AG04449 (cell line): Measurements from ENCODE around the gene B3GNT4.
"Not testable (repeated sequence)": the region's sequence is repeated elsewhere in the genome, so short reads cannot be mapped to it uniquely, and the experiment has no call there.

Experiments used
- CTCF ChIA-PET: fragments of 350-600 bp; formaldehyde crosslinking; extraction: SDS; loops from one replicate; lab custom pipeline; 2021; ENCODE audit warnings: antibody characterized with exemption; lab: Yijun Ruan, JAX
- POLR2A ChIA-PET: fragments of 400-600, 350-600 bp; formaldehyde crosslinking; extraction: SDS; loops from one replicate; lab custom pipeline; 2020; ENCODE audit warnings: antibody characterized with exemption, inconsistent platforms; lab: Yijun Ruan, JAX
- DNase-seq: peaks from one replicate; pipeline ENCODE4 v3.0.0-alpha.2; 2010; ENCODE audit warnings: low read depth, low spot score
- H3K4me3 ChIP-seq: 2 replicates; pipeline ENCODE4 v1.5.1; 2011; ENCODE audit warnings: low read depth, mild to moderate bottlenecking, control low read depth, low read length
- TF ChIP-seq, protein P1 (sequence below): IDR thresholded peaks from one replicate; pipeline ENCODE4 v1.5.1; 2011; ENCODE audit warnings: mild to moderate bottlenecking, moderate library complexity, low read length, control low read depth, inconsistent platforms; ENCODE audit not compliant: insufficient read depth; ENCODE audit errors: missing control alignments

Gene B3GNT4

GRCh38 chr12:122172262-122172939 is 31.1 kb upstream of the B3GNT4 start:
- ChIA-PET POLR2A (no interaction called here), CTCF (interaction anchor here (0.6 to 1.0 kb wide), 2 partner anchors 13 to 474 kb away, joined by 3 read pairs; no protein-coding TSS in a partner anchor)
- no peak for DNase-seq
- H3K4me3 ChIP-seq = no peak overlapping the region
- TF ChIP-seq, protein P1, sequence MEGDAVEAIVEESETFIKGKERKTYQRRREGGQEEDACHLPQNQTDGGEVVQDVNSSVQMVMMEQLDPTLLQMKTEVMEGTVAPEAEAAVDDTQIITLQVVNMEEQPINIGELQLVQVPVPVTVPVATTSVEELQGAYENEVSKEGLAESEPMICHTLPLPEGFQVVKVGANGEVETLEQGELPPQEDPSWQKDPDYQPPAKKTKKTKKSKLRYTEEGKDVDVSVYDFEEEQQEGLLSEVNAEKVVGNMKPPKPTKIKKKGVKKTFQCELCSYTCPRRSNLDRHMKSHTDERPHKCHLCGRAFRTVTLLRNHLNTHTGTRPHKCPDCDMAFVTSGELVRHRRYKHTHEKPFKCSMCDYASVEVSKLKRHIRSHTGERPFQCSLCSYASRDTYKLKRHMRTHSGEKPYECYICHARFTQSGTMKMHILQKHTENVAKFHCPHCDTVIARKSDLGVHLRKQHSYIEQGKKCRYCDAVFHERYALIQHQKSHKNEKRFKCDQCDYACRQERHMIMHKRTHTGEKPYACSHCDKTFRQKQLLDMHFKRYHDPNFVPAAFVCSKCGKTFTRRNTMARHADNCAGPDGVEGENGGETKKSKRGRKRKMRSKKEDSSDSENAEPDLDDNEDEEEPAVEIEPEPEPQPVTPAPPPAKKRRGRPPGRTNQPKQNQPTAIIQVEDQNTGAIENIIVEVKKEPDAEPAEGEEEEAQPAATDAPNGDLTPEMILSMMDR = no peak

- no peak within 1 kb of the TSS for H3K4me3 ChIP-seq
- TF ChIP-seq, protein P1 = no peak
- ChIA-PET CTCF (no interaction called here), POLR2A (no interaction called here)
- no peak for DNase-seq
Measured at GRCh38 chr12:122174155-122174845, 29.2 kb upstream of the B3GNT4 start, which contains the start of gene IL31. TSS of gene IL31 (minus strand) at chr12:122174221. CDS start at chr12:122174172, 49 bp downstream.

DNA sequence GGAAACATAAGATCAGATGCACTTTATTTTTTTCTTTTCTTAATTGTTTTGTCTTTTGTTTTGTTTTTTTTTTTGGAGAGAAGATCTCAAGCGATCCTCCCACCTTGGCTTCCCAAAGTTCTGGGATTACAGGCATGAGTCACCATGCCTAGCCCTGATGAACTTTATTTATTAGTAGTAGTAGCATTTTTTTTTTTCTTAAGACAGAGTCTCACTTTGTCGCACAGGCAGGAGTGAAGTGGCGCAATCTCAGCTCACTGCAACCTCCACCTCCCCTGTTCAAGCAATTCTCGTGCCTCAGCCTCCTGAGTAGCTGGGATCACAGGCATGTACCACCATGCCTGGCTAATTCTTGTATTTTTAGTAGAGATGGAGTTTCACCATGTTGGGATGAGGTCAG is 27.0 kb upstream of the B3GNT4 start:
- CTCF ChIA-PET = interaction anchor here (1.2 kb wide), 1 partner anchor 18 kb away, joined by 3 read pairs; no protein-coding TSS in a partner anchor
- DNase-seq, POLR2A ChIA-PET, H3K4me3 ChIP-seq: not testable (repeated sequence)

GRCh38 chr12:122182887-122183587 is 20.5 kb upstream of the B3GNT4 start, which contains the start of gene LRRC43:
TSS of gene LRRC43 (plus strand) at chr12:122183123. CDS start at chr12:122183145, 22 bp downstream.
- peak within 1 kb of the TSS; percentile 54 for H3K4me3 ChIP-seq
- DNase-seq = no peak
- POLR2A ChIA-PET = interaction anchor here (0.6 kb wide), 1 partner anchor 824 kb away, joined by 3 read pairs; no protein-coding TSS in a partner anchor
- CTCF ChIA-PET = interaction anchor here (1.1 to 1.7 kb wide), 3 partner anchors 9 to 129 kb away, joined by 3 to 5 read pairs (median 3); no protein-coding TSS in a partner anchor
- TF ChIP-seq, protein P1 = no peak

DNA sequence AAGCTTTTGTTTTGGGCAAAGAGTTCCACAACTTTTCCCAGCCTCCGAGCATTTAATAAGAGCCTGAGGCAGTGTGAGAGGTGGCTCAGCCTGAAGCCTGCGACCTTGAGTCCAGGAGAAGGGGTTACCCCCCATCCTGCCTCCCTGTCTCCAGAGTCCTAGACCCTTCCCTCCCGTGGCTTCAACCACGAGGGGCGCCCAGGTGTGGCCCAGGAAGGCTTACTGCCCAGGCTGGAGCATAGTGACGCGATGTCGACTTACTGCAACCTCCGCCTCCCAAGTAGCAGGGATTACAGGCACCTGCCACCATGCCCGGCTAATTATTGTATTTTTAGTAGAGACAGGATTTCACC is 19.9 kb upstream of the B3GNT4 start:
- CTCF ChIA-PET = interaction anchor here (0.9 to 1.7 kb wide), 2 partner anchors 9 to 17 kb away, joined by 3 to 5 read pairs; no protein-coding TSS in a partner anchor
- POLR2A ChIA-PET = no interaction called here
- H3K4me3 ChIP-seq = peak overlapping the region; percentile 54
- no peak for DNase-seq
- TF ChIP-seq, protein P1 = no peak

DNA sequence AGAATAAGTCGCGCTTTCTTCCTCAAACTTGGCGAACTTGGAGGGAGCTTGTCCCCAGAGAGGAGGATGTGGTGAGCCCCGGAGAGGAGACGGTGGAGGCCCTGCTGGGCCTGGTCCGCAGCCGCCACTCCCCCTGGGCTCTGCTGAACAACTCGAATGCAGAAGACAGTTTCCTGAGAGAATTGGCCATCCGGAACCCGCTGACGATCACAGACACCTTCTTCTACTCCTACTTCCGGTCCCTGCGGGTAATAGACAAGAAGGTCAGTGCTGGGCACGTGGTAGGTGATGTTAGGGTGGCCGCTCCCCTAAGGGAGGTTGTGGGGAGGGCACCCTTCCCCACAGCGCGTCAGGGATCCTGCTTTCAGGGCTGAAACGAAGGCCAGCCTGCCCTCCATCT is 19.0 kb upstream of the B3GNT4 start:
- ChIA-PET POLR2A (no interaction called here), CTCF (interaction anchor here (0.9 kb wide), 1 partner anchor 18 kb away, joined by 3 read pairs; no protein-coding TSS in a partner anchor)
- no peak for DNase-seq
- H3K4me3 ChIP-seq = no peak overlapping the region
- TF ChIP-seq, protein P1 = no peak
